Islet of Langerhans (tissue), 1 donor: ENCODE results near the gene MBIP.

Experiments used
- FAIRE-seq: peaks from one replicate; lab custom pipeline; 2011; peaks lifted over from hg19 to GRCh38; lab: Jason Lieb, UNC

Gene MBIP

DNA sequence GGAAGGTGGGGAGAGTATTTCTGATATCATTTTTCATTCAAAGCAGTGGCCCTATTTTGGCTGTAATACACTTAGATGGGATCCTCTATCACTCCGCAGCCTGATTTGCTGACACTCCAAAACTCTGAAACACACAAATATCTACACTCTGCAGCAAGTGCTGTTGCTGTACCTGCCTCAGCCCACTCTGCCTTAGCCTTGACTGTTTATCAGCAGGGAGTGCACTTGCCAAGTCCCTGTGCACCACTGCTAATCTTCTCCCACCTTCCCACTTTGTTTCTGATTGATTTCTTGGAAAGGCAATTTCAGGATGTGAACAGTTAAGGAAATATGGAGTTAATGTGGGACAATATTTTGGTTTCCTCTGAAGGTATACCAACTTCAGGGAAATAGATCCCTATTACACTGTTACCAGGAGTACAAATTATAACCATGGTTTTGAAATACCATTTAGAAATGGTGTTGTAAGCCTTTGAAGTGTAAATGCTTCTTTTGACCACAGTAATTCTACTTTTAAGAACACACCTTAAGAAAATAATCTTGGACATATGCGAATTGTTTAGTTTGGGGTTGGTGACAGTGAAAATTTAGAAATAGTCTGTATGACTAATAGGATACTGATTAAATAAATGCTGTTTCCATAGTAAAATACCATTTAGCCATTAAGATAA is 59.3 kb downstream of the MBIP start:
- FAIRE-seq, result no peak

DNA sequence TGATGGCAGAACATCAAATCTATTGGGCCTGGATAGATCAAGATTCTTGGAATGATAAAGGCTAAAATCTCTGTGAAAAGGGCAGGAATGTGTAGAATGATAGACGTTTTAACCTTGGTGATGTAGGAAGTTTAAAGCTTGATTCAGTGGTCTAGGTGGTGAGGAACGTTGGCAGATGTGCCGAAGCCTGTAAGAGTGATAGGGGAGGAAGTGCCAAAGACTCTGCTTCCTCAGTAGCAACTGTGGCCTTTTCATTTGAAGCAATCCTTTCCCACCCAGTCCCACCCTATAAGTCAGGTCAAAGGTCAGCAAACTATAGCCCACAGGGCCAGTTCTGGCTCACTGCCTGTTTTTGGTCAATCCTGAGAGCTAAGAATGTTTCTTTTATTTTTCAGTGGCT is 62.2 kb downstream of the MBIP start:
- no peak for FAIRE-seq

DNA sequence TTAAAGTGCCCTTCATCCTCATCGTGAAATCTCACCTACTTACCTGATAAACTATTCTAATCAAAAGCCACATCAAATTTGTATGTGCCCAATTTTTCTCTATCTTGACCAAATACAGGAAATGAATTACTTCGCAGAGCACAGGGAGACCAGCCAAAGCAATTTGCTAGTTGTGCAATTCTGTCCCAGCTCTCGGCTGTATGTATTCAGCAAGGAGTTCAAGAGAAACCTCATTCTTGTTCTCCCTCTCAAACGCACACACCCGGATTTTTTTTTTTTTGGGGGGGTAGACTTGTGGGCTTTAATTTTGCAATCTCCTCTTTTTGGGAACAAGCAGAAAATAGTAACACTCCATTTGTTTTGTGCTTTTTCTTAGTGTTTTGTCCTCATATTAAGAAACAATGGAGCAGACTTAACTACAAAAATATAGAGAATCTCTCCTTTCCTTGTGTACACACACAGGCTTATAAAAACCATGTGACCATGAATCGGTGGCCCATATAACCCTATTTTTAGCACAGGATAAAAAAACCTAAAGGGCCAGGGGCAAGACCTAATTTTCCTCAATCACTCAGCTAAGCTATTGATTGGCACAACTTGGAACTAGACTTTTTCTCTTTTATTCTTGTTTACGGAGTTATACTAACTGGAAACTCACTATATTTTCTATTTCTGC is 64.2 kb downstream of the MBIP start:
- no peak for FAIRE-seq

DNA sequence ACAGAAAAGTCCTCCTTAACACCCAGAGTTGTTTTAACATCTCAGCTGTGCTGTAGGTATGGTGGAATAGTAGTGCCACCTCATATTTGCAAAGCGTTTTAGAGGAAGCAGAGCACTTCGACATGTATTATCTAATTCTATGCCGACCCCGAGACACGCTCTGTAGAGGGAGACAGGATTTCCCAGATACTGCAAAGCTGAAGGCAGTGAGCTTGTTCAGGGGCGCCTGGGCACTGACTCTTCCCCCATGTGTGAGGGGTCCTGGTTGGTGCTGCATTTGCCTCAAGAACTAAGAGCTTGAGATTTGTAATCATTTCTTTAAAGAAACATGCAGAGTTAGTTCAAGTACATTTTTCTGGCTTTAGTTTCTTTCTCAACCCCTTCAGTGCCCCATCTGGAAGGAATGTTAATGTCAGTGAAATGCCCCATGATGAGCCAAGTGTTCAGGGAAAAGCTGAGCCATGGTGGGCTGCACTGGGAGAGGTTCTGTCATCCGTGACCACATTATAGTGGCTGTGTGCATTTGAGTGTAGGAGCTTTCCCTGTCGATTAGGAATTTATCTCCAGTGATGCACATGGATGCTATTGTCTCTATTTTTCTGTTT is 66.3 kb downstream of the MBIP start:
- no peak for FAIRE-seq
